GM12864 (cell line): Measurements from ENCODE around the gene CACNA1G.

ENCODE experiments used
- DNase-seq: peaks from one replicate; pipeline ENCODE4 v3.0.0-alpha.2; 2011; ENCODE audit warnings: low read depth
- H3K4me3 ChIP-seq: 2 replicates; pipeline ENCODE4 v1.5.1; 2011; ENCODE audit warnings: mild to moderate bottlenecking, low read depth, low read length, control low read depth
- CTCF ChIP-seq: IDR thresholded peaks from 2 replicates; pipeline ENCODE4 v1.5.1; 2011; ENCODE audit warnings: low read depth, mild to moderate bottlenecking, moderate library complexity, low read length, control low read depth, inconsistent platforms; ENCODE audit errors: missing control alignments

Gene CACNA1G

GRCh38 chr17:50601823-50602375 lies 41.4 kb downstream of the CACNA1G start:
- DNase-seq: no peak
- TF ChIP-seq CTCF: no peak
- no peak overlapping the region for H3K4me3 ChIP-seq

- H3K4me3 ChIP-seq: no peak overlapping the region
- DNase-seq: no peak
- no peak for TF ChIP-seq CTCF
These were observed 42.3 kb downstream of the CACNA1G start for GRCh38 chr17:50602836-50603235.

- no peak overlapping the region for H3K4me3 ChIP-seq
- peak; percentile 54 for TF ChIP-seq CTCF
- no peak for DNase-seq
These were observed 42.8 kb downstream of the CACNA1G start for GRCh38 chr17:50603340-50603739.

GRCh38 chr17:50604513-50604912 lies 44.0 kb downstream of the CACNA1G start:
- DNase-seq: no peak
- no peak for TF ChIP-seq CTCF
- H3K4me3 ChIP-seq: no peak overlapping the region

- no peak for TF ChIP-seq CTCF
- H3K4me3 ChIP-seq: no peak overlapping the region
- no peak for DNase-seq
These were observed 44.9 kb downstream of the CACNA1G start for GRCh38 chr17:50605429-50605828.

GRCh38 chr17:50607522-50608175 lies 47.1 kb downstream of the CACNA1G start:
- no peak overlapping the region for H3K4me3 ChIP-seq
- TF ChIP-seq CTCF: no peak
- DNase-seq: no peak
